GM18520 (cell line): ENCODE measurements around the gene KCNG3.
"Not testable (repeated sequence)": the region's sequence is repeated elsewhere in the genome, so short reads cannot be mapped to it uniquely, and the experiment has no call there.

Experiments
- ATAC-seq: cut with Tn5 transposase; IDR thresholded peaks from one replicate; pipeline ENCODE4 v1.9.1; 2021; ENCODE audit not compliant: unreplicated experiment

KCNG3 gene

DNA sequence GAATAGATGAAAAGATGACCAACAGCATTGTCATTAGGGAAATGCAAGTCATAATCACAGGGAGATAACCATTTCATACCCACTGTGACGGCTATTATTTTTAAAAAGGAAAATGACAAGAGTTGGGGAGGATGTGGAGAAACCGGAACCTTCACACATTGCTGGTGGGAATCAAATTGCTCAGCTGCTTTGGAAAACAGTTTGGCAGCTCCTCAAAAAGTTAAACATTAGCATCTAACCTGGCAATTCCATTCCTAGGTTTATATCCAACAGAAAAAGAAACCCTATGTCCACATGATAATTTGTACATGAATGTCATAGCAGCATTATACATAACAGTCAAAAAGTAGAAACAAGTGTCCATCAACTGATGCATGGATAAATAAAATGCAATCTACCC lies 58.2 kb downstream of the KCNG3 start:
- ATAC-seq, result no peak

- ATAC-seq, result no peak
Observed at GRCh38 chr2:42430188-42430587, 63.6 kb downstream of the KCNG3 start.

DNA sequence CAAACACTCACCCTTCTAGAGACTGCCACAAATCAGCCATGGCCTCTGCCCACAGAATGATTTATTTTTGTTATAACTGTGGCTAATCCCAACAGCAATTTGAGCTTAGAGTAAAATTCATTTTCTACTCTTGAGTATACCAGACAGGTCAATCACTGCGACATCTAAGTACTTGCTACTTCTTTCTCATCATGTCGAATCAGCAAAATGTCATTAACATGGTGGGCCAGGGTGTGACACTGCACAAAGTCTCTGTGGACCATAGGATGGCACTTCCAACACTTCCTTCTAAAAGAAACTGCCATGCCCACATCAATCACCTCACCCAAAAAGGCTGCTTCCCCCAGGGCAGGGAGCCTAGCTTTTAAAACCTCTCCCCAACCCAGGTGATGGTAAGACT lies 64.4 kb downstream of the KCNG3 start:
- no peak for ATAC-seq

DNA sequence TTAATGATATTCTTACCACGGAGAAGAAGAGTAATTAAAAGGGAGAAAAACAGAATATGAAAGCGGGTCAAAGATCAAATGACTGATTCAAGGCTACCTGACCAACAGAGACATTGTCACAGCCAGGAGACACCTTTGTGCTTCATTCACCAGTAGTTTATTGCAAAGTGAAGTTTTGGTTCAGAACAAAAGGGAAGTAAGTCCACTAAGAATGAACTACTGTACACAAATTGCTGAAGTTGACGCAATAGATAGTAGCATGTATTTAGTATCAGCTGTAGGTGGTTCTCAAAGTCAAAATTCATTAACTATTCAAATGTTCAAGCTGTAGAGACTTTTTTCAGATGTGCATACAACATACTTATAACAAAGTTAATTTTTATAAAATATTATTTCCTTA lies 68.1 kb downstream of the KCNG3 start:
- ATAC-seq, result no peak

GRCh38 chr2:42424033-42424432 lies 69.7 kb downstream of the KCNG3 start:
- ATAC-seq, result no peak

GRCh38 chr2:42421601-42422239 lies 72.1 kb downstream of the KCNG3 start:
- no peak for ATAC-seq

DNA sequence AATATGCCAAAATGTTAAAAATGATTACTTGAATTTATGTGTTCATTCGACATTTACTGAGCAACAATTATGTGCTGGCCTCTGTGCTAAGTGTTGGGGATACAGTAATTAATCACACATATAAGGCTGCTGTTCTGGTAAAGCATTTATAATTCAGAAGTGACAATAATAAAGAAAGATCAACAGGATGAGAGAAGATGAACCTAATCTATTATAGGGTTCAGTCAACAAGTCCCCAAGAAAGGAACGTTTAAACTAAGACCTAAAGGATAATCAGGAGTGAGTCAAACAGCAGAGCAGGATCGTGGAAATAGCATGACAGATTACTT lies 72.7 kb downstream of the KCNG3 start:
- ATAC-seq, result no peak

GRCh38 chr2:42414648-42415047 lies 79.1 kb downstream of the KCNG3 start:
- ATAC-seq, result no peak

- no peak for ATAC-seq
Observed at GRCh38 chr2:42414158-42414557, 79.6 kb downstream of the KCNG3 start.

DNA sequence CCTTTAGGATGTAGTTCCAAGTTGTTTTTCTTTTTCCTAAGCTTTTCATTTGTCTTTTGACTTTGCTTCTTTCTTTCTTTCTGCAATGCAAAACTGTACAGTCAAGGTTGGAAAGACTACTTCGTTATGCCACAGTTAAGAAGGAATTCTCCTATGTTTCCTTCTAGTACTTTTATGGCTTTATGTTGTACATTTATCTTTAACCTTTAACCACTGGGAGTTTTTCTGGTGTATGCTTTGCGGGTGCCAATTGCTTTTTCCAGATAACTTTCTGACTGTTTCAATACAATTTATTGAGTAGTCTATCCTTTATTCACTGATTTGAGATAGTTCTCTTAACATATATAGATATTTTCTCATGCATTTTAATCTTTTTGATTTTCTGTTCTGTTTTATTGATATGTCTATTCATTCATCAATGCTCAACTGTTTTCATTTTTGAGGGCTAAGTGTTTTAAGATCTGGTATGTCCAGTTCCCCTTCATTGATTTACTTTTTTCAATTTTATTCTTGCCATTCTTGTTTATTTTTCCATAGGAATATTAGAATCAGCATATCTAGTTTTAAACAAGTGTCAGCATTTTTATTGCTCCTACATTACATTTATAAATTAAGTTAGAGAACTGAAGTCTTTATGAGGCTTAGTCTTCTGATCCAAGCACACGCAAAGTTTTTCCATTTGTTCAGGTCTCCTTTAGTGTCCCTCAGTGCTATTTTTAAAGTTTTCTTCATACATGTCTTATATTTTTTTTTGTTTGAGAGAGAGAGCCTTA lies 82.9 kb downstream of the KCNG3 start:
- ATAC-seq, result no peak

GRCh38 chr2:42408009-42408408 lies 85.8 kb downstream of the KCNG3 start:
- no peak for ATAC-seq

- ATAC-seq, result no peak
Observed at GRCh38 chr2:42407476-42407875, 86.3 kb downstream of the KCNG3 start.

DNA sequence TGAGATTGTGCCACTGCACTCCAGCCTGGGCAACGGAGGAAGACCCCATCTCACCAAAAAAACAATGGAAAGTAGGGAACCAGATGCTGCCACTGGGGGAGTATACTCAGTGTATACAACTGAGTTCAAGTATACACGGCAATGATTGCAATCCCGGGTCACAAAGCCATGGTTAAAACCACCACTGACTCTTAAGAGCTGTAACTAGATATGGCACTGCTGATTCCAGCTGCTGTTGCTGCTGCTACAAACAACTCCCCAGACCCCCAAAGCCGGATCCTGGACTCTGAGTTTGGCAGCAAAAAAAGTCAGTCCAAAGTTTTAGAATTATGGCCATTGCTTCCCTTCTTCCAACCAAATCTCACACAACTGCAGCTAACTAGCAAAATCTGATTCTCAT lies 89.1 kb downstream of the KCNG3 start:
- ATAC-seq, result no peak

GRCh38 chr2:42401773-42402172 lies 92.0 kb downstream of the KCNG3 start:
- no peak for ATAC-seq

GRCh38 chr2:42398052-42398451 lies 95.7 kb downstream of the KCNG3 start:
- ATAC-seq, result not testable (repeated sequence)

- not testable (repeated sequence) for ATAC-seq
Observed at GRCh38 chr2:42393320-42393719, 100.5 kb downstream of the KCNG3 start.

GRCh38 chr2:42392191-42392590 lies 101.6 kb downstream of the KCNG3 start:
- ATAC-seq, result no peak
